Stimulated activated CD4-positive, alpha-beta T cell treated with anti-CD3 and anti-CD28 coated beads, Interleukin-15, amount 100 ng/mL, for 48 hours (primary cell): Measurements from ENCODE around the gene PTGES.

Experiments
- DNase-seq, 2 donors: peaks; one replicate each; pipeline ENCODE4 v3.0.0-alpha.2; 2020; ENCODE audit warnings: low read depth in 2 of 2

Gene PTGES

DNA sequence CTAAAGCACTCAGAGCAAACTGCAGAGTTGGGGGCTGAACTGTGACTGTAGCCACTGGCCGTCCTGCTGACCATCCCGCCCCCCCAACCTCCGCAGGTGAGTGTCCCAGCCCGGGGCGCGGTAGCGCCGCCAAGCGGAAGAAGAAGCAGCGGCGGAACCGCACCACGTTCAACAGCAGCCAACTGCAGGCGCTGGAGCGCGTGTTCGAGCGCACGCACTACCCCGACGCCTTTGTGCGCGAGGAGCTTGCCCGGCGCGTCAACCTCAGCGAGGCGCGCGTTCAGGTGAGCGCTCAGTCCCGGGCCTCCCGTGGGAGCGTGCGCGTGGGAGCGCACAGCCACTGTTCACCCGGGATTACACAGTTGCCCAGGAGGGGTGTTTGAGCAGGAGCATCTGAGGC is 33.7 kb downstream of the PTGES start:
- DNase-seq = no peak

DNA sequence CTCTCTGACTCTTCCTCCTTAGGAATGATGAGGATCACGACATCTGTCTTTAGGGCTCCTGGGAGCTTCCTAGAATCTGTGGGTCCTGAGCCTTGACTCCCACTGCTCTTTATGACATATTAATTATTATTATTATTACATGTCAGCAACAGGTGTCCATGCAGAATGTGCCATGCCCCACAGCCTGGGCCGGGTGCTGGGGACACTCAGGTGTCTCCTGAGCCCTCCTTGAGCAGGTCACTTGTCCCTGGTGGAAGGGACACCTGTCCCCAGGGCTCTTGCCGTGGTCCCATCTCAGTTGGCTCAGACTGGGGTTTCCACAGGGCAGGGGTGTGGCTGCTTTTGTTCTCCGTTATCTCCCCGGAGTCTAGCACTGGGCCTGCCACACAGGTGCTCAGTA is 34.2 kb downstream of the PTGES start:
- no peak for DNase-seq

DNA sequence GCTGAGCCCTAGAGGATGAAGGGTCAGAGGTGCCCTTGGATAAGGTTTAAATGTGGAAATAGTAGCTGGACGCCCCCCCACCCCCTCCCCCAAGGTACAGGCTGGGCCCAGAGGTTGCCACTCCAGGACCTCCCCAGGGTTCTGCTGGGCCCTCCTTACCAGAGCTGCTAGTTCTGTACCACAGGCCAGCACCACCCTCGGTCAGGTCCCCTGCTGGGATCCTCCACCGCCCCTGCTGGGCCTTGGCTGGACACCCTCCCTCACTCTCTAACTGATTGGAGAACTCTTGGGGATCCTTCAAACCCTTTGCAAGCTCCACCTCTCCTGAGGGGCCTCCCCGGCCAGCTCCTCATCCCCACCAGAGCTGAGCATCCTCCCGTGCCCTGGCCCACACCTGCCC is 34.9 kb downstream of the PTGES start:
- no peak for DNase-seq

DNA sequence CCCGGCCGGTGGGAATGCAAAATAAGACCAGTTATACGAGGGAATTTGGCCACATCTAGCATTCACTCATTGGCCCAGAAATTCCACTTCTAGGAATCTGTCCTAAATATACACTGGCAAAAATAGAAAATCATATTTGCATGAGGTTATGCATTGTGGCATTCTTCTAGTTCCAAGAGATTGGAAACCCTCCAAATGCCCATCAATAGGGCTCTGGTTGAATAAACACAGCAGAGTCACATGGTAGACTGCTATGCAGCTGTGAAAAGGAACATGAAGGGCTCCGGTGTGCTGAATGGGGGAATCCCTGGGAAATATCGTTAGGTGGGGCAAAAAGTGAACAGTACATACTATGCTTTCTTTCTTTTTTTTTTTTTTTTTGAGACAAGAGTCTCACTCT is 36.8 kb downstream of the PTGES start:
- no peak for DNase-seq

DNA sequence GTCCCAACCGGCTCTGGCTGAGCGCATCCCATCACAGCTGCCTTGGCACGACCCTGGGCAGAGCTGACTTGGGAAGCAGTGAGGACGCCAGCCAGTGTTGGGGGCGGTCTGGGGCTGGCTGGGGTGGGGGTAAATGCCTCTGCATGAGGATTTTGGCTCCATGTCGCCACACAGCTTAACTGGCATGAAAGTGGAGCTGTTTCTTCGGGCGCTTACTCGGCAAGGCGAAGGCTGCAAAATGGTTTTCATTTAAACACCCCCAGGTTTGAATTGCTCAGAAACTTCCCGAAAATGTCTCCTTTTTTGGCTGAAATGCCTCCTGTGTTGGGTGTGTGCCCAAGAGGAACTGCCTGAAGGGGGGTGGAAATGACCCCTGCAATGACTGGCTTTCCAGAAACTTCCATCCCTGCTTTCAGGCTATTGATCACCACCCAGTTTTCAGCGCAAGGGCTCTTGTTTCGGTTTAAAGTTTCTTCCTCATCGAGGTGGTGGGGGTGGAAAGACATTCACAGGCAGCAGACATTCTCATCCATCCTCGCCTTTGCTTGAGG is 38.3 kb downstream of the PTGES start:
- DNase-seq = no peak

DNA sequence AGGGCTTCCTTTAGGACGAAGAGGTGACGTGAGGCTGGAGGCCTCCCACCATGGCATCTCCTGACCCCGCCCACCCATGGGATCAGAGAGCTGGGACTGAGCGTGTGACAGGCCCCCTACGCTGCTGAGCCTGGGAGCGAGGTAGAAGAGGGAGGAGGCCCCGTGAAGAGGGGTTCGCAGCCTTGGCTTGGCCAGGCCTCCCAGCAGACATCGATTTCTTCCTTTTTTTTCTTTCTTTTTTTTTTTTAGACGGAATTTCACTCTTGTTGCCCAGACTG is 39.5 kb downstream of the PTGES start:
- DNase-seq = no peak

DNA sequence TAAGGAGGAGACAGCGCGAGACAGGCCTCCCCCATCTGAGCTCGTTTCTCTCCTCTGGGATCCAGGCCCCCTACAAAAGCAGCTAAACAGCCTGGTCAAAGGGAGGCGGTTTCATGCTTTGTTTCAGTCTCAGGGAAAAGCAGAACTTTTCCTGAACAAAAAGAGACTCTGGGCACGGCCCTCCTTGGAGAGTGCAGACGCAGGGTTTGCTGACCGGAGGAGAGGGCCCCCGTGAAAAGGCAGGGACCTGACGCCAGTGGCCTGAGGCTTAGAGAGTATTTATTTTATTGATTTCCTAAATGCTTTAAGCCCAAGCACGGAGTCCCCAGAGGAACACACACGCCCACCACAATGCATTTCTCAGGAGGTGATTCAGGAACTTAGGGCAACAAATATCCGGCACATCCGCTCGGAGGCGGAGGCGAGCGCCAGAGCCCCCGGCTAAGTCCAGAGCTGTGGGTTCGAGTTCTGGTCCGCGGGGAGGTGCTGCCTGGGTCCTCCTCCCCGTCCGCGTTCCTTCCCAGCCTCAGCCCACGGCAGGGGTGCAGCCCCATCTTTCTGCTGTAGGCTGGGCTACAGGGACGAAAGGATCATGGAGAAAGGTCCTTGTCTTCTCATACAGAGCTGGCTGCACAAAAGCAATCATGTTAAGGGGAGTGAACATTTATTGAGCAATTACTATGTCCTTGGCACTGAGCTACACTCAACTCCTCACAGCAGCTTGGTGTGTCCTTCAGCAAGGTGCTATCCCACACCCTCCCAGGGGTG is 40.0 kb downstream of the PTGES start:
- no peak for DNase-seq

DNA sequence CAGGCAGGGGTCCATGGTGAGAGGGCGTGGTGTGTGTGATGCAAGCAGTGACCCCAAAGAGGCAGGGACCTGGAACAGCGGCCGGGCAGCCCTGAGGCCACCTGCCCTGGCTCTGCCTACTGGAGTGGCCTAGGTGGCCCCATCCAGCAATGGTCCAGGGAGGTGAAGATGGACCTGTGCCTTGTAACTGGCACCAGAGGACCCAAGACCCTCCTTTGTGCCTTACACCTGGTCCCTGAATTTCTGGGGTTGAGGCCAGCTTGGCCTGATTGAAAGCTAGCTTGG is 42.7 kb downstream of the PTGES start:
- DNase-seq = no peak

DNA sequence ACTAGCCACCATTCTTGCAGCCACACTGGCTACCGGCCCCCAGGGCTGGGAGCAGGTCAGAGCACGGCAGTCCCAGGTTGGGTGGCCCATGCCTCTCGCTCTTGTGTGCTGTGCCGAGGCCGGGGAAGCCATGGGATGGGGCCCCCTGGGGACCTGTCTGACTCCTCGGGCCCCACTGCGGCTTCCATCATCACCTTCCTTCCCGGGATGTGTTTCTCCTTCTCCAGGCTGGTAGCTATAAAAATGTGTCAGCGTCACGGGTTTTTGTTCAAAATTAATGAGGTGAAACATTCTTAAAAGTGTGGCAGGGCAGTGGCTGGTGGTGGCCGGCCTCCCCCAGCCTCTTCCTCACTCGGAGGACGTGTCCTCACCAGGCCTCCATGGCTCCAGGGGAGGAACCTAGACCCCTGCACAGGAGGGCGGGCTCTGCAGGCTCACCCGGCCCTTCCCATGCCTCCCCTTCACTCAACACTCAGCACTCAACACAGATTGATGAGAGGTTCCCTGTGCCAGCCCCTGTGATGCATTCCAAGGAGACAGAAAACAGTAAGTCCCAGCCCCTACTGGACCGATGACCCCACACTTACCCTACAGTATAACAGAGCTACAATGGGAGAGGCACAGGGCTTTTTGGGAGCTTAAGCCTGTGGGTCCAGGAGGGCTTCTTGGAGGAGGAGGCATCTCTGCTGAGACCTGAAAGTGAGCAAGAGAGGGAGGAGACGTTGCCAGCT is 43.2 kb downstream of the PTGES start:
- no peak for DNase-seq

DNA sequence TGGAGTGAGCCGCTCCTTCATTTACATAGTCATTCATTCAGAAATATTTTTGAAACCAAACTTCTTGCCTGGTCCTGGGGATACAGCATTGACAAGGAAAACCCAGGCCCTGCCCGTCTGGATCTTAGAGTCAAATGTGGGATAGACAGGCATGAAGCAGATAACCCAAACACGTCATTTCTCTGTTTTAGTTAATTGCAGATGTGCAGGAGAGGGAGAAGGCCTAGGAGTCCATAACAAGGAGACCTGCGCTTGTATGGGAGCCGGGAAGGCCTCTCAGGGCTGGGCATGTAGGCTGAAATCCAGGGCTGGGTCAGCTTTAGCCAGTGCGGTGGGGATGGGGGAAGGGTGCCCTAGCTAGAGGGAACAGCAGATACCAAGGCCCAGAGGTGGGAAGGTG is 44.0 kb downstream of the PTGES start:
- no peak for DNase-seq

DNA sequence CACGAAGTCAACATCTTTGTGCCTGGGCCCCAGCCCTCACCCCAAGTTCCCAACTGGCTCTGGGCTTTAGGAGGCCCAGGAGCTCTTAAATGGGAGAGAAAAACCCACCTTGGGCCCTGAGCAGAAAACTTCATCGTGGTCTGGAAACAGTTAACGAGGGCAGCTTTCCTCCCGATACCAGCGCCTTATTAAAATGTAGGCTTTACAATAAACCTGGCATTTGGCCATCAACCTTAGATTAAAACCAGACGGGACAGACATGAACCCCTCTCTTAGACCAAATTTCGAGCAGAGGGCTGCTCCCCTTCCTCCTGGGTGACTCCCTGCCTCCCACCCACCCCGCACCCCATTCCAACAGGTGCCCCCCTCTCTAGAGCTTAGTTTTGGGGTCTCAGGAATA is 48.0 kb downstream of the PTGES start:
- no peak for DNase-seq

DNA sequence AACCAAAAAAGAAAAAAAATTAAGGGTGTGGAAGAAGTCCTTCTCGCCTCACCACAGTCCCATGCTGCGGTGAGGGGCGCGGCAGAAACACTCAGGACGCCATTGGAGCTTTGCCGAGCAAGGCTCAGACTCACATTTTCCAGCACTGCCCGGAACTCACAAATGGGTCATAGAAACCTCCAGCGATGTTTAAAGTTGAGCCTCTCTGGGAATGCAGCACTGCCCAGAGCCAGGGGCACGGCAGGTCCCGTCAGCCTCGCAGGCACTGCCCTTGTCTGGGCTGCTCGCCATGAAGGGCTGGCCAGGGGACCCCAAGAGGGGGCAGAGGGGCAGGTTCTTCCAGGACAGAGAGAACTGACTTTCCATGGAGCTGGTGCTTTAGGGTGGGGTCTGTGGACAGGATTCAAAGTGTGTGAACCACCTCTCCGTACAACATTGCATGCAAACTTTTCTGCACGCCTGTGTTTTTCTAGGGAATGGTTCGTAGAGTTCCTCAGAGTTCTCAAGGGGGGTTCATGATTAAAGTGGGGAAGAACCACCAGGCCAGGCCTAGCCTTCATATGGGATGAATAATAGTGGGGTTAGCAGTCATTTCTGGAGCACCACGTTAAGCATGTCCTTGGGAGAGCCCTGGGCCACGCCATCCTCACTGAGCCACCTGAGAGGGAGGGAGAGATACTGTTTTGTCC is 49.0 kb downstream of the PTGES start:
- no peak for DNase-seq

DNA sequence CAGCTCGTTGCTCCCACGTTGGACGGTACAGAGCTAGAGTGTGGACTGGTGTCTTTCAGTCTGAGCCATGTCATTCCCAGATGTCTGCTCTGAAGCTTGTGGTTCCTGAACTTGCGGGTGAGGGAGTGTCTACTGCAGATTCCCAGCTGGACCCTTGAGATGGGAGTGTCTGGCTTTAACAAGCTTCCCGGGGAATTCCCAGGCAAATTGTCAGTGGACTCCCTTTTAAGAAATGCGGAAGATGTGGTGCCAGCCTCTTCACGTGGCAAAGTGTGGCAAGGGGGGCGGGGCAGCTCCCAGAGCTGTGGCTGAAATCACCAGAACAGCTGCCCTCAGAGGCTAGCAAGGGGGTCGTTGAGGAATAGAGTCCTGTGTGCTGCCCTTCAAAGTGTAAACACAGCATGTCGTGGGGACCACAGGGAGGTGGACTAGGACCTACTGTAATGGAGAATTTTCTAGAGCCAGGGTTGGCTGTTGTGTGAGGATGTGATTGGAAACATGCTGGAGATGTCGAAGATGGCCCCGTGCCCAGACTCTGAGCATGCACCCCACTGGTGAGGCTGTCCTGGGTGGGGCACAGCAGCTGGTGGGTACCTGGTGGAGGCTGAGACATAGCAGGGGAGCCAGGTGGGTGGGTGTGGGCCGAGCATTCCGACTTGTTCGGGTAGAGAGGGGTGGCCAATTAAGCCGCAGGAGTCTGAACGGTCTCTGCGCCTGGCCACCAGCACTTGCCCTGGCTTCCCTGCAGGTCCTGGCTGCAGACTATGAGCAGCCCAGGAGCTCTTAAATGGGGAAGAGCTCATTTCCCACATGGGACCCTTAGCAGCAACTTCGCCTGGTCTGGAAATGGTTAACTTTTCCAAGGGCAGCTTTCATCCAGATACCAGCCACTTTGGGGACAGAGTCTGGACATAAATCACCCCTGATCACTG is 50.0 kb downstream of the PTGES start:
- no peak for DNase-seq

DNA sequence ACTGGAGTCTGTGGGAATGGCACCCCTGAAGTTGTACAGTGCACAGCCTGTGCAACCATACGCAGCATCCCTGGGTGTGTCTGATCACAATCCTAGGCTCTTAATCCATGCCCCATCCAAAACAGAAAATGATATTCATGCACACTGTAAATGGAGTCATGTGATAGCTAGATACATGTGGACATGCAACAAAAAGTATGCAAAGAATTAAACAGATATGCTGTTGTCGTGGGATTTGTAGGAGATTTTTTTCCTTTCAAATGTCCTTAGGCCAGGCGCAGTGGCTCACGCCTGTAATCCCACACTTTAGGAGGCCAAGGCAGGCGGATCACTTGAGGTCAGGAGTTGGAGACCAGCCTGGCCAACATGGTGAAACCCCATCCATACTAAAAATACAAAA is 51.3 kb downstream of the PTGES start:
- DNase-seq = no peak

DNA sequence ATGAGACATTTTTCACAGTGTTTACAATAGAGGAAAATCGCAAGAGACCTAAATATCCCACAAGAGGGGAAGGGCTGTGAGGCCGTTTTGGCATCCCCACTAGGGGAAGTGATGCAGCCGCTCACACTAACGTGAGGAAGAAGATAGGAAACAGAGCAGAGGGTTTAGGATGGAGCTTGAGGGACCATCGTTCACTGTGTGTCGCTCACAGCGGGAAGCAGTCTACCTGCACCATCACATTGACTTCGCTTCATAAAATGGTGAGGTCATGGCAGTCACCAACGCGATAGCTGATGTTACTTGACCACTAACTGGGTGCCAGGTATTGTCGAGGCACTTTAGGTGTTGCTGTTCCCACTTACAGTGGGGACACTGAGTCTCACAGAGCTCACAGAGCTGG is 51.8 kb downstream of the PTGES start:
- no peak for DNase-seq

DNA sequence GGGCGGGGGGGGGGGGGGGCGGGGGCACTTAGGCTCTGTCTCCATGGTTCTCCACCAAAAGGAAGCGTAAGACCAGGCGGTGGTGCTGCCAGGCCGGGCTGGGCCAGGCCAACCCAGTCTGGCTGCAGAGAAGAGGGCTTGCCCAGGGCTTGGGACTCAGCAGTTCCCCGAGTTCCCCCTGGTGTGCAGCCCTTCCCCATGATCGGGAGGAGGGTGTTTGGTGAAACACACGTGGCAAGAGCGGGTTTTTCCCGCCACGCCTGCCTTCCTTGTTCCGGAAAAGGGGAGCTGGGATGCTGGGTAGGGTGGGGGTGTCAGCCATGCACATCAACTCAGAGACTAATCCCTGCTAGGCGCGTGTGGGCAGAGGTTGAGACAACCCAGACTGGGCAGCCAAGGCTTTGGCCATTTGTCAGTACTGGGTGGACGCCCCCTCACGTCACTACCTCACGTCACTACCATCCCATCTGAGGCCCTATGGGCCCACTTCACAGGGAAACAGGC is 54.5 kb downstream of the PTGES start:
- no peak for DNase-seq

DNA sequence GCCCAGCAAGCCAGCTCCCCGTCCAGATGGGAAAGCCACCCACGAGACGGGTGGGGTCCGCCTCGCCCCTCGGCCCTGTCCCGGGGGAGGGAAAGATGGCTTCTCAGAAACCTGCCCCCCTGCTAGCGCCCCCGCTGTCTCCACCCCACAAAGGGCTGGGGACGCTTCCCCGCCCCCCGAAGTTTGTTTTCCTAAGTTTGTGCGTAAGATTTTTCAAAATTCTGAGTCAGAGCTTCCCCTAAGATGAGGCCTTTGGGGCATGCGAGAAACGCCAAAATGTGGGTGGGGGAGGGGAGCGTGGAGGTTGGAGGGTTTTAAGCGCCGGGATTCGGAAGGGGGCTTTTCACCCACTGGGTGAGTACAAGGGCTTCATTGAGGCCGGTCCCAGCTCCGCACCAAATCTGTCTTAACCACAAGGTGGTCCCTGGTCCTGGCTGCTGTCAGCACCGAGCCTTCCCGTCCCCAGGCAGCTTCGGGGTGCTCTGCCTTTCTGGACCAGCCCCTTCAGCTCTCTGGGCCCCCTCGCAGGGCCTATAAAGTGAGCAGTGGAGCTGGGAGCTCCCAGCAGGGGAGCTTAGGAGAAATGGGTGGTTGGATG is 55.1 kb downstream of the PTGES start:
- peak; percentile 35 to 38 for DNase-seq

DNA sequence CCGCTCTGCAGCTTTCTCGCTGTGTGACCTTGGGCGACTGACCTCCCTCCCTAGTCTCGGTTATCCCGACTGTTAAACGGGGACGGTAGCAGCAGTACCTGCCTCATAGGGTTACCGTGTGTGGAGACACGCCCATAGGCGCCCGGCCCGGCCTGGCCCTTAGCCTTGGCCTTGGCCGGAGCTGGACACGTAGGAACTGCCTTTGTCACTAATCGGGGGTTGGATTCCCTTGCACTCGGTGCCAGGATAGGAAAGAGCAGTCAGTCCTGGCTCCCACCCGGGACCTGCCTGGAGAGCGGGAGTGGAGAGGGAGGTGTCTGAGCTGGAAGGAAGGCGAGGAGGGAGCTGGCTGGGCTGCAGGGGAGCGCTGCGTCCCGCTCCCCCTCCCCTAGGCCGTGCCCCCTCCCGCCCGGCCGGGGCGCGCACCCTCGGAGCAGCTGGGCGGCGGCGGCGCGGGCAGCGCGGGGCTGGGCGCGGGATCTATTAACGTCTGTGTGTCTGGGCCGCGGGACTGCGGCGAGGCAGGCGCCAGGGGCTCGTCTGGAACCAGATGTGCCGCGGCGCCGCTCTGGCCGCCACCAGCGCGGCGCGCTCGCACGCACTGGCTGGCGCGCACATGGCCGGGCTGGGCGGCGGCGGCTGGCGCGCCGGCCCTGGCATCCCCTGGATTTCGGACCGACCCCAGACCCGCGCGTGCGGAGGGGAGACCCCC is 55.7 kb downstream of the PTGES start:
- DNase-seq = peak in 1 of 2 donors; percentile 10

DNA sequence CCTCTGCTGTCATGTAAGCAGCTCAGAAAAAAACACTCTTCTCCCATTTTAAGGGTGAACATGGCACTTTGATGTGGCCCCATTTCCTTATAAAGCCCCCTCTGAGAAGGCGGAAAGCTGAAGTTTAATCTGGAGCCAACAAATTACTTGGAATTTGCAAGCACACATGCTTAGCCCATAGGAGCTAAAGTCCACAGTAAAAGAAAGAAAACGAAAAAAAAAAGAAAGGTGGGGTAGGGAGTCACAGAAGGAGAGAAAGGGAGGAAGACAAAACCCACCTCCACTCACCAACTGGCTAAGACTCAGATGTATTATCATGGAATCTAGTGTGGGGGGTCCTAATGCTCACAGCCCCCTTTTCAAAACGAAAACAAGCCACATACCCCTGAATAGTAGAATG is 57.0 kb downstream of the PTGES start:
- DNase-seq = no peak

DNA sequence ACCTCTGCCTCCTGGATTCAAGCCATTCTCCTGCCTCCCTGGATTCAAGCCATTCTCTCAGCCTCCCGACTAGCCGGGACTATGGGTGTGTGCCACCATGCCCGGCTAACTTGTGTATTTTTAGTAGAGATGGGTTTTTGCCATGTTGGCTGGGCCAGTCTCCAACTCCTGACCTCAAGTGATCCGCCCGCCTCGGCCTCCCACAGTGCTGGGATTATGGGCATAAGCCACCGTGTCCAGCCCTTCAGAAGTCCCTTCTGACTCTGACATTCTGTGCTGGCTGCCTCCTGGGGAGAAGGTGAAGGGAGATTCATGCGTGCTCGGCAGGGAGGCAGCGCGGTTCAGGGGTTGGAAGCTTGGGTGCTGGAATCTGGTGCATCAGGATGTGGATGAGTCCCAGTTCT is 58.6 kb downstream of the PTGES start:
- DNase-seq = no peak

DNA sequence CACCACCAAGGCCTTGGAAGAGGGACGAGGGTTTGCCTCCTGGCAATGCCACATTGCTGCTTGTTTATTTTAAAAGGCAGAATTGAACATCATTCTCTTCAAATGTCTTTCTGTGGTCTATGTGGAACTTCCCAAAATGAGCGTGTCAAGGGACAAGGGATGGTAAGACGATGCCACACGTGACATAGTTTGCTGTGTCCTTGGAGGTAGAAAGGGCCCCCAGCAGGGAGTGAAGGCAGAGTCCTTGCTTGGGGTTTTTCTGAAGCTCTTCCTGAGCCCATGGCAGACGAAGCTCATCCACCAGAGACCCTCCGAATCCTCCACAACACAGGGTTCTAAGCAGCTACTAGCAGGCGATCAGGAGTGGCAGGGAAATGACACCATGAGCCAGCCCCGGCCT is 59.1 kb downstream of the PTGES start:
- DNase-seq = no peak
